Upper lobe of right lung (tissue), 1 donor: Measurements from ENCODE around the gene MRPL41. TPM values are rescaled to one million over a fixed set of nuclear protein-coding genes. Genes with fewer than 3 reads are reported as not detected.
A peak's percentile ranks its signal among the peaks of the same experiment; 100 is the strongest.

Experiments
- ATAC-seq: fragments of 200-7000 bp; cut with Tn5 transposase; one replicate; pipeline ENCODE4 v1.9.1; 2020; ENCODE audit warnings: mild to moderate bottlenecking, moderate library complexity
- DNase-seq: peaks from one replicate; pipeline ENCODE4 v3.0.0-alpha.2; 2020
- H3K27ac ChIP-seq: fragments of 200-600 bp; one replicate; pipeline ENCODE4 v1.8.0; 2022
- H3K27me3 ChIP-seq: fragments of 200-600 bp; one replicate; pipeline ENCODE4 v1.8.0; 2022; ENCODE audit warnings: mild to moderate bottlenecking
- H3K36me3 ChIP-seq: fragments of 200-600 bp; one replicate; pipeline ENCODE4 v1.8.0; 2022
- H3K4me1 ChIP-seq: fragments of 200-600 bp; one replicate; pipeline ENCODE4 v1.8.0; 2022
- H3K4me3 ChIP-seq: fragments of 200-600 bp; one replicate; pipeline ENCODE4 v1.8.0; 2022; ENCODE audit warnings: mild to moderate bottlenecking
- H3K9me3 ChIP-seq: fragments of 200-600 bp; one replicate; pipeline ENCODE4 v1.8.0; 2022
- CTCF ChIP-seq: fragments of 200-600 bp; IDR thresholded peaks from one replicate; pipeline ENCODE4 v1.8.0; 2022; ENCODE audit warnings: antibody characterized with exemption
- intact Hi-C: fragments of 100-400 bp; cut with DNase I; formaldehyde crosslinking; loops from one replicate; pipeline ENCODE4 v1.11.0; 2022
- total RNA-seq: library from RNA; stranded (reverse); fragmentation: NEBNext Ultra II Directional; extraction: Animal tissue kit (Norgen Biotek cat#: 25700); gene quantifications from one replicate; pipeline ENCODE4 v1.2.1, GENCODE V29; 2021
- donor health status: DM: no; HTN: yes; CAD: no; lungs with severe emphysema.

The MRPL41 gene
- total RNA-seq, 1 donor from 2014 or later, result 41.6 TPM

GRCh38 chr9:137521405-137521985, 30.2 kb upstream of the MRPL41 start:
- intact Hi-C loops, result loop anchor here (10.0 kb wide), 1 partner anchor 237 kb away; no protein-coding TSS in a partner anchor
- no peak for TF ChIP-seq CTCF
- H3K27ac ChIP-seq, result no peak overlapping the region
- no peak for DNase-seq
- ATAC-seq, result peak; percentile 26
- no peaks in the 10 kb centered on the region for H3K9me3 ChIP-seq
- H3K36me3 ChIP-seq, result peaks cover 3% of the 10 kb centered on the region
- no peaks in the 10 kb centered on the region for H3K4me1 ChIP-seq
- no peaks in the 10 kb centered on the region for H3K27me3 ChIP-seq
- no peak overlapping the region for H3K4me3 ChIP-seq

- no peak for TF ChIP-seq CTCF
- H3K9me3 ChIP-seq, result no peaks in the 10 kb centered on the region
- peak; percentile 20 for ATAC-seq
Observed at GRCh38 chr9:137522746-137523455, 28.8 kb upstream of the MRPL41 start.

GRCh38 chr9:137524161-137524980, 27.3 kb upstream of the MRPL41 start:
- Histone ChIP-seq H3K27ac (no peak overlapping the region), H3K4me1 (no peaks in the 10 kb centered on the region), H3K9me3 (no peaks in the 10 kb centered on the region), H3K4me3 (no peak overlapping the region), H3K36me3 (peaks cover 3% of the 10 kb centered on the region), H3K27me3 (no peaks in the 10 kb centered on the region)
- ATAC-seq, result no peak
- DNase-seq, result no peak
- intact Hi-C loops, result loop anchor here (10.0 kb wide), 1 partner anchor 240 kb away; no protein-coding TSS in a partner anchor
- TF ChIP-seq CTCF, result no peak

More at GRCh38 chr9:137522746-137523455, 28.8 kb upstream of the MRPL41 start:
- intact Hi-C loops, result loop anchor here (10.0 kb wide), 1 partner anchor 238 kb away; no protein-coding TSS in a partner anchor
- H3K27ac ChIP-seq, result no peak overlapping the region
- DNase-seq, result no peak
- H3K4me3 ChIP-seq, result no peak overlapping the region
- H3K36me3 ChIP-seq, result peaks cover 3% of the 10 kb centered on the region
- no peaks in the 10 kb centered on the region for H3K27me3 ChIP-seq
- H3K4me1 ChIP-seq, result no peaks in the 10 kb centered on the region

- intact Hi-C loops, result loop anchor here (10.0 kb wide), 1 partner anchor 240 kb away; no protein-coding TSS in a partner anchor
Observed at GRCh38 chr9:137524981-137525317, 26.7 kb upstream of the MRPL41 start.

GRCh38 chr9:137530331-137530730, 21.3 kb upstream of the MRPL41 start:
- H3K27ac ChIP-seq, result no peak overlapping the region

More at GRCh38 chr9:137524981-137525317, 26.7 kb upstream of the MRPL41 start:
- Histone ChIP-seq H3K4me1 (no peaks in the 10 kb centered on the region), H3K36me3 (peaks cover 3% of the 10 kb centered on the region), H3K27me3 (no peaks in the 10 kb centered on the region), H3K27ac (no peak overlapping the region), H3K4me3 (no peak overlapping the region), H3K9me3 (no peaks in the 10 kb centered on the region)
- ATAC-seq (no peak), DNase-seq (no peak)
- TF ChIP-seq CTCF, result no peak

More at GRCh38 chr9:137530331-137530730, 21.3 kb upstream of the MRPL41 start:
- H3K9me3 ChIP-seq, result no peaks in the 10 kb centered on the region
- no peaks in the 10 kb centered on the region for H3K36me3 ChIP-seq
- H3K27me3 ChIP-seq, result no peaks in the 10 kb centered on the region
- DNase-seq (no peak), ATAC-seq (no peak)
- TF ChIP-seq CTCF, result no peak
- intact Hi-C loops, result no loop called here
- no peak overlapping the region for H3K4me3 ChIP-seq
- peaks cover 9% of the 10 kb centered on the region for H3K4me1 ChIP-seq
